GM19239 (cell line): ENCODE results near the gene IFRD2.
"Not testable (repeated sequence)": the region's sequence is repeated elsewhere in the genome, so short reads cannot be mapped to it uniquely, and the experiment has no call there.

Source experiments
- DNase-seq: peaks from one replicate; pipeline ENCODE4 v3.0.0; 2011; ENCODE audit warnings: low spot score; ENCODE audit not compliant: insufficient read length
- FAIRE-seq: peaks from 2 replicates; lab custom pipeline; 2011; peaks lifted over from hg19 to GRCh38; lab: Jason Lieb, UNC

The IFRD2 gene

GRCh38 chr3:50258029-50258680 is 34.1 kb downstream of the IFRD2 start:
- DNase-seq = no peak
- no peak for FAIRE-seq

- FAIRE-seq = no peak
- no peak for DNase-seq
Measured at GRCh38 chr3:50256978-50257890, 35.0 kb downstream of the IFRD2 start.

GRCh38 chr3:50255251-50255615 is 37.0 kb downstream of the IFRD2 start:
- DNase-seq (no peak), FAIRE-seq (no peak)

GRCh38 chr3:50254577-50255250 is 37.5 kb downstream of the IFRD2 start:
- DNase-seq (no peak), FAIRE-seq (no peak)

GRCh38 chr3:50251220-50251619 is 41.0 kb downstream of the IFRD2 start:
- FAIRE-seq (no peak), DNase-seq (no peak)

GRCh38 chr3:50250514-50250913 is 41.7 kb downstream of the IFRD2 start:
- FAIRE-seq = no peak
- no peak for DNase-seq

- no peak for FAIRE-seq
- no peak for DNase-seq
Measured at GRCh38 chr3:50249457-50249856, 42.8 kb downstream of the IFRD2 start.

- DNase-seq (no peak), FAIRE-seq (no peak)
Measured at GRCh38 chr3:50248387-50248786, 43.8 kb downstream of the IFRD2 start.

GRCh38 chr3:50246517-50246954 is 45.7 kb downstream of the IFRD2 start:
- FAIRE-seq (peak; percentile 80), DNase-seq (no peak)

- FAIRE-seq (peak; percentile 37), DNase-seq (peak; percentile 72)
Measured at GRCh38 chr3:50245831-50246516, 46.3 kb downstream of the IFRD2 start.

- FAIRE-seq (no peak), DNase-seq (no peak)
Measured at GRCh38 chr3:50245251-50245745, 46.9 kb downstream of the IFRD2 start.

- not testable (repeated sequence) for FAIRE-seq
Measured at GRCh38 chr3:50244813-50245212, 47.4 kb downstream of the IFRD2 start.

GRCh38 chr3:50243543-50243895 is 48.7 kb downstream of the IFRD2 start:
- no peak for FAIRE-seq
- DNase-seq = no peak

More at GRCh38 chr3:50244813-50245212, 47.4 kb downstream of the IFRD2 start:
- not testable (repeated sequence) for DNase-seq

GRCh38 chr3:50242851-50243542 is 49.2 kb downstream of the IFRD2 start:
- DNase-seq (no peak), FAIRE-seq (peak; percentile 21)

- DNase-seq (no peak), FAIRE-seq (no peak)
Measured at GRCh38 chr3:50242381-50242770, 49.9 kb downstream of the IFRD2 start.

- FAIRE-seq = no peak
Measured at GRCh38 chr3:50241713-50242380, 50.4 kb downstream of the IFRD2 start.

GRCh38 chr3:50241163-50241562 is 51.1 kb downstream of the IFRD2 start:
- DNase-seq (no peak), FAIRE-seq (no peak)

More at GRCh38 chr3:50241713-50242380, 50.4 kb downstream of the IFRD2 start:
- DNase-seq = no peak

GRCh38 chr3:50239649-50240048 is 52.6 kb downstream of the IFRD2 start:
- DNase-seq = no peak
- no peak for FAIRE-seq

- FAIRE-seq (no peak), DNase-seq (no peak)
Measured at GRCh38 chr3:50238549-50239026, 53.6 kb downstream of the IFRD2 start.
